ENCODE results near the gene PTAR1. TPM values are rescaled to one million over a fixed set of nuclear protein-coding genes. Genes with fewer than 3 reads are reported as not detected.

The PTAR1 gene
- total RNA-seq, 1 experiment from 2014 or later = 61.5 TPM

DNA sequence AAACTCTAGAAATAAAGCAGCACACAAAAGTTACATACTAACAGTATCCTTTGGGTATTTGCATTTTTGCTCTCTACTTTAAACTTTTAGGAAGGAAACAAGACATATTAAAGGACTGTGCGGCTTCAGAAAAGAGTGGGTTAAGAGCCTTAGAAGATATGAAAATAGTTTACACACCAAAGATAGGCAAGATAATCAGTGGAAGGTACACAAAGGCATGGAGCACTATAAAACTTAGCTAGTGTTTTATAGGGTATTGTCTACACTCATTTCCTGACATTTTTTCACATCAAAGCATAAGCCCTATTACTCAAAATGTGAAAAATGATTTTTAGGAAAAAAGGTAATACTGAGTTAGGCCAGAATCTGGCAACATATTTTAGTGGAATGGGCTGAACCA lies 44.0 kb downstream of the PTAR1 start:
- Histone ChIP-seq H3K9me3 (ENCODE audit: low read depth, low read length, poor library complexity, severe bottlenecking) (no peaks in the 10 kb centered on the region), H3K27ac (ENCODE audit: low read depth, low read length, poor library complexity, severe bottlenecking) (no peak overlapping the region)
- POLR2A ChIA-PET (ENCODE audit: low non-redundant PET) = no interaction called here

DNA sequence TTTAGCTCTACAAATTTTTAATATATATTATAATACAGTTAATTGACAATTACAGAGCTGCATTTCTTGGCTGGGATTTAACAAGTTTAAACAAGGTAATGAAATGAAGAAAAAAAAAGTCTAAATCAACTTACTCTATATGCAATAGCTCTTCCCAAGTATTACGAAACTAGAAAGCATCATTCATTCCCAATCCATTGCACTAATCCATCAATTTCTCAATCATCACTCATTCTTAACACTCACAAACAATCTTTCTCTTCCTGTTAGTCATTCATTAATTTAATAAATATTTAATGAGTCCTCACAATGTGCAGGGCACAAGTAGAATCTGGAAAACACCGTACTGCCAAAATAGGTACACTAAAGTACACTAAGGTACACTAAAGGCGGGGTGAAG lies 44.7 kb downstream of the PTAR1 start:
- H3K9me3 ChIP-seq (ENCODE audit: low read depth, low read length, poor library complexity, severe bottlenecking) = no peaks in the 10 kb centered on the region
- H3K4me1 ChIP-seq (ENCODE audit: insufficient read depth, low read length, poor library complexity, severe bottlenecking) = no peaks in the 10 kb centered on the region
- peaks cover 8% of the 10 kb centered on the region for H3K36me3 ChIP-seq (ENCODE audit: insufficient read depth, low read length, poor library complexity, severe bottlenecking)
- no peak for TF ChIP-seq EZH2 (IDR thresholded peaks at IDR 0.05; ENCODE audit: borderline replicate concordance, low read depth, low read length, poor library complexity, severe bottlenecking)
- TF ChIP-seq, protein P1, sequence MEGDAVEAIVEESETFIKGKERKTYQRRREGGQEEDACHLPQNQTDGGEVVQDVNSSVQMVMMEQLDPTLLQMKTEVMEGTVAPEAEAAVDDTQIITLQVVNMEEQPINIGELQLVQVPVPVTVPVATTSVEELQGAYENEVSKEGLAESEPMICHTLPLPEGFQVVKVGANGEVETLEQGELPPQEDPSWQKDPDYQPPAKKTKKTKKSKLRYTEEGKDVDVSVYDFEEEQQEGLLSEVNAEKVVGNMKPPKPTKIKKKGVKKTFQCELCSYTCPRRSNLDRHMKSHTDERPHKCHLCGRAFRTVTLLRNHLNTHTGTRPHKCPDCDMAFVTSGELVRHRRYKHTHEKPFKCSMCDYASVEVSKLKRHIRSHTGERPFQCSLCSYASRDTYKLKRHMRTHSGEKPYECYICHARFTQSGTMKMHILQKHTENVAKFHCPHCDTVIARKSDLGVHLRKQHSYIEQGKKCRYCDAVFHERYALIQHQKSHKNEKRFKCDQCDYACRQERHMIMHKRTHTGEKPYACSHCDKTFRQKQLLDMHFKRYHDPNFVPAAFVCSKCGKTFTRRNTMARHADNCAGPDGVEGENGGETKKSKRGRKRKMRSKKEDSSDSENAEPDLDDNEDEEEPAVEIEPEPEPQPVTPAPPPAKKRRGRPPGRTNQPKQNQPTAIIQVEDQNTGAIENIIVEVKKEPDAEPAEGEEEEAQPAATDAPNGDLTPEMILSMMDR (conservative IDR thresholded peaks at IDR 0.05; ENCODE audit: low read depth, low read length) = no peak
- CTCF ChIA-PET = no interaction called here
- no peak overlapping the region for H3K27ac ChIP-seq (ENCODE audit: low read depth, low read length, poor library complexity, severe bottlenecking)
- no peak overlapping the region for H3K4me3 ChIP-seq (ENCODE audit: low read depth, low read length, poor library complexity, severe bottlenecking)
- no TSS peak for BruUV-seq (replicated peaks)
- H3K27me3 ChIP-seq (replicated peaks; ENCODE audit: insufficient read depth, low read depth, low read length, poor library complexity) = no peaks in the 10 kb centered on the region
- intact Hi-C loops (cut with micrococcal nuclease; ENCODE audit: unreplicated experiment) = no loop called here
- no peak for DNase-seq (ENCODE audit: low spot score)
- POLR2A ChIA-PET (ENCODE audit: low non-redundant PET) = no interaction called here

More for the DNA sequence above, 44.0 kb downstream of the PTAR1 start:
- Histone ChIP-seq H3K36me3 (ENCODE audit: insufficient read depth, low read length, poor library complexity, severe bottlenecking) (peaks cover 8% of the 10 kb centered on the region), H3K4me1 (ENCODE audit: insufficient read depth, low read length, poor library complexity, severe bottlenecking) (no peaks in the 10 kb centered on the region), H3K4me3 (ENCODE audit: low read depth, low read length, poor library complexity, severe bottlenecking) (no peak overlapping the region), H3K27me3 (replicated peaks; ENCODE audit: insufficient read depth, low read depth, low read length, poor library complexity) (no peaks in the 10 kb centered on the region)
- DNase-seq (ENCODE audit: low spot score) = no peak
- CTCF ChIA-PET = no interaction called here
- no TSS peak for BruUV-seq (replicated peaks)
- TF ChIP-seq, protein P1 (conservative IDR thresholded peaks at IDR 0.05; ENCODE audit: low read depth, low read length) = no peak
- TF ChIP-seq EZH2 (IDR thresholded peaks at IDR 0.05; ENCODE audit: borderline replicate concordance, low read depth, low read length, poor library complexity, severe bottlenecking) = no peak
- intact Hi-C loops (cut with micrococcal nuclease; ENCODE audit: unreplicated experiment) = no loop called here

- Histone ChIP-seq H3K27me3 (replicated peaks; ENCODE audit: insufficient read depth, low read depth, low read length, poor library complexity) (no peaks in the 10 kb centered on the region), H3K9me3 (ENCODE audit: low read depth, low read length, poor library complexity, severe bottlenecking) (peaks cover 22% of the 10 kb centered on the region), H3K4me3 (ENCODE audit: low read depth, low read length, poor library complexity, severe bottlenecking) (no peak overlapping the region), H3K4me1 (ENCODE audit: insufficient read depth, low read length, poor library complexity, severe bottlenecking) (no peaks in the 10 kb centered on the region), H3K36me3 (ENCODE audit: insufficient read depth, low read length, poor library complexity, severe bottlenecking) (no peaks in the 10 kb centered on the region), H3K27ac (ENCODE audit: low read depth, low read length, poor library complexity, severe bottlenecking) (no peak overlapping the region)
- BruUV-seq (replicated peaks) = no TSS peak
- no peak for TF ChIP-seq EZH2 (IDR thresholded peaks at IDR 0.05; ENCODE audit: borderline replicate concordance, low read depth, low read length, poor library complexity, severe bottlenecking)
- TF ChIP-seq, protein P1 (conservative IDR thresholded peaks at IDR 0.05; ENCODE audit: low read depth, low read length) = no peak
- ChIA-PET POLR2A (ENCODE audit: low non-redundant PET) (no interaction called here), CTCF (no interaction called here)
- intact Hi-C loops (cut with micrococcal nuclease; ENCODE audit: unreplicated experiment) = no loop called here
- DNase-seq (ENCODE audit: low spot score) = no peak
Observed at GRCh38 chr9:69697475-69697874, 62.3 kb downstream of the PTAR1 start.
